Midbrain (tissue), 1 donor: Measurements from ENCODE around the gene MIB2.

Source experiments
- DNase-seq: peaks from one replicate; lab custom pipeline; 2025; lab: John Stamatoyannopoulos, UW

Gene MIB2

DNA sequence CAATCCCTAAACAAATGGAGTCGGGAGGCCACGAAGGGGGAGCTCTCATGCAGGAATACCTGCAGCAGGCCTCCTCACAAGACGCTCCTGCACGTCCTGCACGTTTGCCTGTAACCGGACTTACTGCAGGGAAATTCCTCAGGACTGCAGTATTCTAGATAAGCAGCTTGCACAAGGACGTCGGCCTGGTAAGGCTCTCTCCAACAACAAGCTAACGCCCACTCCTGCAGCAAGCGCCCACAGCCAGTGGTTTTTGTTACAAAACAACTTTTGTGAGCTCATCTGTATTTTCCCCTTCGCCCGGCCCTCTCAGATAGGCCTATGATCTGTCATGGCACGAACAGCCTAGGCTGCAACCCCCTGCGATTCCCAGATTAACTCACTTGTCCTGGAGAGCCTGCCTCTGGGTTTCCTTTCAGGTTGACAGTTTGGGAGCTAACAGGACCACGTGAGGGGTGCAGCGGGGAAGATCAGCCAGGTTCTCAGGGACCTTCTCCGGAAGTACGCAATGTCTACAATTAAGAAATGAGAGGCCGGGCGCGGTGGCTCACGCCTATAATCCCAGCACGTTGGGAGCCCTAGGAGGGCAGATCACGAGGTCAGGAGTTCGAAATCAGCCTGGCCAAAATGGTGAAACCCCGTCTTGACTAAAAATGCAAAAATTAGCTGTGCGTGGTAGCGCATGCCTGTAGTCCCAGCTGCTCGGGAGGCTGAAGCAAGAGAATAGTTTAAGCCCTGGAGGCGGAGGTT is 921 bp upstream of the MIB2 start:
- DNase-seq, result no peak

DNA sequence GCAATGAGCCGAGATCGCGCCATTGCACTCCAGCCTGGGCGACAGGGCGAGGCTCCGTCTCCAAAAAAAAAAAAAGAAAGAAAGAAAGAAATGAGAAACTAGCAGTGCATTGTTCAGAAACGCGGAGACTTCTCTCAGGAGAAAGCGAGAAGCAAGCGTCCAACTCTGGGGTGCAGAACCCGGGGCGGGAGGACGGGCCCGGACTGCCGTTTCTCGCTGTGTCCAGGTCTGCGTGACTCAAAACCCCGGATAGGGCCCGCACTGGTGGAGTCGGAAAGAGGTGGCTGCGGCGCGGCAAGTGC is 395 bp upstream of the MIB2 start:
- no peak for DNase-seq

DNA sequence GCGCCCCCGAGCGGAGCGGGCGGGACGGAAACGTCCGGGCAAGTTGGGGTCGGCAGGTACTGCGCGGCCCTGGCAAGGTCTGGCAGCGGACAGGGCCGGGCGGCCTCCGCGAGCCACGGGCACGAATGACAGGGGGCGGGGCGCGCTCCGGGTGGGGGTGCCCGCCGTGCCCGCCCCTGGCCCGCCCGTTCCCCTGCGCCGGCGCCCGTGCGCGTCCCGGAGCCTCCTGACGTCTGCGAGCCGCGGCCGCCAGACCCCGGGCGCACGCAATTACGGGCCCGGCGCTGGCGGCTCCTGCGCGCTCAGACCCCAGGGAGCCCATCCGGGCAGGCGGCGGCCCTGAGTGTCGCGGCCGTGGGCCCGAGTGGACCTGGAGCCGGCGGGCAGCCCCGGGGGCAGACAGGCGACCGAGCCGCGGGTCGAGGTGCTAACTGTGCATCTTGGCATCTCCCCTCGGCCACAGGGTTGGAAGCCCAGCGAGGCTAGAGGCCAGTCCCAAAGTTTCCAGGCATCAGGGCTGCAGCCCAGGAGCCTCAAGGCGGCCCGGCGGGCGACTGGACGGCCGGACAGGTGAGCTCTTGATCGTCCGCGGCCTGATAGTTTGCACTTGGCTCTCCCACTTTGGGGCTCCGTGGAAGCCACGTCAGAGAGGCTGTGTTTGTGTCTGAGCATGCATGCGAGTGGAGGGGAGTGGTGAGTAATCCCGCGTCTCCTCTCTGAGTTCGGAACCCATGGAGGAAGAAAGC is 918 bp downstream of the MIB2 start:
- peak; percentile 34 for DNase-seq

DNA sequence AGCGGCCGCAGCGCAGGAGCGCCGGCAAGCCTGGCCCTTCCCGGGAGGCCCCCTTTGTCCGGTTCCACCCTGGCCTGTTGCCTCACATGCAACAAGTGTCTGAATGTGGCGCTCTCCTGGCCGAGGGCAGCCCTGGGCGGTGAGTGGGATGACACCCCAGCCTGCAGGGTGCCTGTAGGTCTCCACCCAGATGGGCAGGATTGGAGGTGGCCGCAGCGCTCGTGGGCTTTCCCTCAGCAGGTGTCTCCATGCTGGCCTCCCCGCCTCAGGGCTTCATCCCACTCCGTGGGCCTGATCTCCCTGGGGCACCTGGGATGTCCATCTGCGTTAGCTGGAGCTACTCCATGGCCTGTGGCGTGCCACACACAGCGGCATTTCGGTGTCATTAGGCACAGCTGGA is 1.5 kb downstream of the MIB2 start:
- no peak for DNase-seq

DNA sequence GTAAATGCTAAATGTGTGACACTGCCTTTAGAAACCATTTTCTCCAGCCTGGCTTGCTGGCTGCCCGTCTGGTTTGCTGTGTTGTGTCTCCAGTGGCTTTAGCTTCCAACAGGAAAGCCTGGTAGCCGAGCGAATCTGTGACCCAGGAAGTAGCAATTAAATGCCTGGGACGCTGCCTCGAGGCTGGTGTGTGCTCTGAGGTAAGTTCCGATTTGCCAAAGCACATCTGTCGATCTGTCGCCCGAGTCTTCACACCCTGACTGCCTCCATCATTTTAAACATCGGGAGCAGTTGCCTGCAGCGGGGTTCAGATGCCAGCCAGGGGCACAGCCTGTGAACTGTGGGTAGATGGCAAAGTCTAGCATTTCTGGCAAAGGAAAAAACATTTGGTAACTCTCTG is 2.2 kb downstream of the MIB2 start:
- no peak for DNase-seq

DNA sequence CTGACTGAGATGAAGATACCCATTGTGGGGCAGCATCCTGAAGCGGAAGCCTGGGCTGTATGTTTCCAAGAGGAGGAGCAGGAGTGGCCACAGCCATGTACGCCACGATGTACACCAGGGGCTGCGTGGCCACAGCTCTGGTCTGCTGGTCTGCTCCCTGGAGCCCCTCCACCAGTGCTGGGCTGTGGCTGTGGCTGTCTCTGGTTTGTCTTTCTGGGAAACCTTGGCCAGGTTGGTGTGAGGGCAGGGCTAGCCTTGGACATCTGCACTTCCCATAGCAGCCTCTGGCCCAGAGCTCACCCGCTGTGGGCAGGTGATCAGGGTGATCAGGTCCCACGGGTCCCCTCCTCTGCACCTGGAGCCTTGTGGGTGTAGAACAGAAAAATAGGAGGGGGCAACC is 2.6 kb downstream of the MIB2 start:
- DNase-seq, result no peak

DNA sequence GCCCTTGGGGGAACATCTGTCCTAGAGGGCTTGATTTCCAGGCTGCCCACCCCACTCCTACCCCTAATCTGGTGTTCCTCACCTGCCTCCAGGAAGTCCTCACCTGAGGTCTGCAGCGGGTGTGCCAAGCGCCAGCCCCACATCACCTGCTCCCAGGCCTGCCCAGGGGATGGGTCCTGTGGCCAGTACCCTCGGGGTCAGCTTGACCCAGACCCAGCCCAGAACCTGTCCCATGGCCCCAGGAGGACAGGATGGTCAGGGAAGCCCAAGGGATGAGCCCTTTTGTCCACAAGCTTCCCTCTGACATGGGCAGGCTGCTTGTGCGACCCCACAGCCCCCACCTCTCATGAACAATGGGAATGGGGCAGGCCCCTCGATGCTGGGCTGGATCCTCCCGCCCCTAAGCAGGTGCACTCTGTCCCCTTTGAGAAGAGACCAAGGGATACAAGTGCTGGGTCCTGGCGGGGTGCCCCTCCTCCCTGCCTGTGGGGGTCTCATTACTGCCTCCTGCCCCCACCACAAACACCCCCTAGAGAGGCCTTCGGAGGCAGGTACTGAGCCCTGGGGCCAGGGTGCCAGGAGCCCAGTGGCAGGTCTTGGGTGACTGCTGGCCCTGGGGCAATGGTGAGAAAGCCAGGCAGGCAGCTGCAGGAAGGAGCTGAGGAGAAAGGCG is 3.2 kb downstream of the MIB2 start:
- no peak for DNase-seq

DNA sequence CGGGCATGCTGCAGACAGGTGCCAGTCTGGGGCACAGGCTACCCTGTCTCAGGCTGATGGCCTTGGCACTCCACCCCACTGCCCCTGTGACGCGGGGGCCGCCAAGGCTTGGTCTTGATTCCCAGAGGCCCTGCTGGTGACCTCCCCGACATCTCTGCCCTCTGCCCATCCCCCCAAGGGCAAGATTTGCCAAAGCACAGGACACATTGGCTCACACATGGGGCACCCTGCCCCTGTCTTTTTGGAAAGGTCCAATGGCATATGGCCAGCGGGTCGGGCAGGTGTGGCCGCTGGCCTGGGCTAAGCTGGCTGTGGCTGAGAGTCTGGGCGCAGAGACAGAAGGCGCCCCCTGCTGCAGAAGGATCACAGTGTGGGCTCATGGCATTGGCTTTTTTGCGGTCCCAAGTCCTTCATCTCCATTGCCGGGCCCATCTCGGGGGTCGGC is 4.6 kb downstream of the MIB2 start:
- DNase-seq, result no peak

DNA sequence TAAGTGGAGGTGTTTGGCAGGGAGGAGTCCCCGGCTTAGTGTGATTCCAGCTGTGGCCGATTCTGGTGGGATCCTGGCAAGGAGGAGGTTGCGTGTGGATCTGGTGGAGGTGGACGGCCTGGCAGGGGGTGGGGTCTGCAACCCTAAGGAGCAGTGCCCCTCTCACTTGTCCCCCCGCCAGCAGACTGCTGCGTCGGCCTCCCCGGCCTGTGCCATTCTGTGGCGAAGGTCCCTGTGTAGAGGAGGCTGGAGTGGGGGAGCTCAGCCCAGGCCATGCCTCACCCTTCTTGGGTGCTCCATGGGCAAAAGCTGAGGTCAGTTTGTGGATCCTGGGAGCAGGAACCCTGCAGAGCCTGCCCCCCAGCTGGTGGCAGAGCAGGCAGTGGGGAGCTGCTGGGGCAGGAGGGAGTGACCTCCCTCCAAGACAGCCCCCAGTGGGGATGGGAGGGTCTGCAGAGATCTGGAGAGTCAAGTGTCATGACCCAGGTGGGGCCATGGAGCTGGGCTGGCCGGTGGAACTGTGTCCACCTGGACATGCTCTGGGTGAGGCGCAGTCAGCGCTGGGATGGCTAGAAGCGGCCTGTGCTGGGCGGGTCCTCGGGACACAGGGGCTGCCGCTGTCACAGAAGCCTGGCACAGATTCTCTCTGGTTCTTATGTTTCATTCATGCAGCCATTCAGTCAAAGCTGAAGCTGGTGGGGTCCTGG is 5.3 kb downstream of the MIB2 start:
- no peak for DNase-seq

DNA sequence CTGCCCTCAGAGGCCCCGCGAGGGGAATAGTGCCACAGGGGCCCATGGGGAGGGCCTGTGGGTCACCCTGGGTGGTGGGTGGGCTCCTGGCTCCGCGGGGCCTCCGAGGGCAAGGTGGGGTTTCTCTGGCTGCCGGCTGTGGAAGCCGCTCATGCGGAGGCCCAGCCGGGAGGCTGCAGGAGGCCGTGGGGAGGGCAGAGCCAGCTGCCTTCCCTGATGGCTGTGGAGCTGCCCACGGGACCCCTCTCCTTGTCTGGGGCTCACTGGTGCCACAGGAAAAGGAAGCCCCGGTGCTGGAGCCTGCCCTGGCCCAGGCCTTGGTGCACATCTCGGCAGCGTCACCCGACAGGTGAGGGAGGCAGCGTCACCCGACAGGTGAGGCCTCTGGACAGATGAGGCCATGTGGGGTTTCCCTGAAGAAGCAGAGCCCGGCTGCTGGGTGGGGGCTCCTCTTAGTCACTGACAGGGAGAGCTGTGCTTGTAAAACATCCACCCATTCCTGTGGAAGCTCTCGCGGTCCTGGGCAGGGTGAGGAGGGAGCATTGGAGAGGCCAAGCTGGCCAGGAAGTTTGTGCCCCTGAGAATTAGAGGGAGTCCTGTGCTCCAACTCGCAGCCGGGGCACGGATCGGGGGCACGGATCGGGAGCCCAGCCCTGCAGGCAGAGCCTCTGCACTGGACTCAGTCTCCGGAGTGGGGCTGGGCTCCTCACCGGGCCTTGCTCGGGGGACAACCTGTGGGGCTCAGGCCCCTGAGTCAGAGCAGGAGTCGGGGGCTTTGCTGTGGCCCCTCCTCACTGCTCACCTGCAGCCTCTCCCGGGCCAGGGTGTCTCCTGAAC is 6.1 kb downstream of the MIB2 start:
- no peak for DNase-seq

DNA sequence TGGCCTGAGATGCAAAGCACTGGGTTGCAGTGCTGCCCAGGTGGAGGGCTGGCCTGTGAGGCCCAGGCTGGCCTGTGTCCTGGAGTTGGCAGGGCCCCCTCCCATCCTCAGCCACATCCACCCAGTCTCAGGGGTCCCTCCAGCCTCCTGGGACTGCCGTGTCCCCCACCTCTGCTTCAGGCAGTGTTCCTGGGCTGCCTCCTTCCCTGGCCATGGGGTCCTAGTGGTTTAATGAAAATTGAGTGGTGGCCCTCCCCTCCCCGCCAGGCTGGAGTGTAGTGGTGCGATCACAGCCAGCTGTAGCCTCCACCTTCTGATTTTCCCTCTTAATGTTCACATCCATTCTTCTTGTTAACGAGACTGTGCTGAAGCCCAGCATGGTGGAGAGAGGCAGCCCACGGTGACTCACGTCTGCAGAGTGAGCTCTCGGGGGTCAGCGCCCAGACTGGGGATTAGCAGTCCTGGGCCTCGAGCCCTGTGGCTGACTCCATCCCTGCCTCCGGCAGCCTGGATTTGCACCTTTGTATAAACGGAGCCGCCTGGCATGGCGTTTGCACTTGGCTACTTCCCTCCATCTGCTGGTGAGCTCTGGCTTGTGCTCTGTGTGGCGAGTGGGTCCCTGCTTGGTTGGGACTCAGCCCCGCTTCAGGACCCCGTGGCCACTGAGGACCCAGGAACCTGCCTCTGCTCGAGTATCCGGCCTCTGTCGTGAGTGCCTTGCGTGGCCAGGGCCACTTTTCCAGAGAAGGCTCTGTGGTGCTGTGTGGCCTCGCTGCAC is 6.9 kb downstream of the MIB2 start:
- DNase-seq, result no peak

DNA sequence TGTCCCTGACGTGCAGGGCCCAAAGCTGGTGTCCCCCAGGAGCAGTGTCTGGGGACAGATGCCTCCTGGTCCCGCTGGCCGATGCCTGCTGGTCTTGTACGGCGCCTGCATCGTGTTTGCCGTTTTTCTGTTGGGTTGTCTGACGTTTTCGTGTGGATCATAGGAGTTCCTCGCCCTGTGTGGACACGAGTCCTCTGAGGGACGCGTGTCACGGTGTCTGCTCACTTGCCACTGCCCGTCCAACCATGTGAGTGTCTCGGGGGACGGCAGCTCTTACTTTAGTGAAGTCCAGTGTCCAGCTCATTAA is 7.4 kb downstream of the MIB2 start:
- DNase-seq, result no peak

DNA sequence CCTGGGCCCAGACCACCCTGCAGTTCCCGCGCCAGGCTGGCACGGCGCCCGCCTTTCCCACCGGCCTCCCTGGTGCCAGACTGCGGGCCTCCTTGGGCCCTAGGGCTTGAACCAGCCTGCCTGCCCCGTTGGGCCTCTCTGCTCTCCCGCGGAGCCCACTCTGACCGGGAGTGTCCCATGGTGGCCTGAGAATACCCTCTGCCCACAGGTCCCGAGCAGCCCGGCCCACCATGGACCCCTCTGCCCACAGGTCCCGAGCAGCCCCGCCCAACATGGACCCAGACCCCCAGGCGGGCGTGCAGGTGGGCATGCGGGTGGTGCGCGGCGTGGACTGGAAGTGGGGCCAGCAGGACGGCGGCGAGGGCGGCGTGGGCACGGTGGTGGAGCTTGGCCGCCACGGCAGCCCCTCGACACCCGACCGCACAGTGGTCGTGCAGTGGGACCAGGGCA is 7.9 kb downstream of the MIB2 start:
- DNase-seq, result no peak

DNA sequence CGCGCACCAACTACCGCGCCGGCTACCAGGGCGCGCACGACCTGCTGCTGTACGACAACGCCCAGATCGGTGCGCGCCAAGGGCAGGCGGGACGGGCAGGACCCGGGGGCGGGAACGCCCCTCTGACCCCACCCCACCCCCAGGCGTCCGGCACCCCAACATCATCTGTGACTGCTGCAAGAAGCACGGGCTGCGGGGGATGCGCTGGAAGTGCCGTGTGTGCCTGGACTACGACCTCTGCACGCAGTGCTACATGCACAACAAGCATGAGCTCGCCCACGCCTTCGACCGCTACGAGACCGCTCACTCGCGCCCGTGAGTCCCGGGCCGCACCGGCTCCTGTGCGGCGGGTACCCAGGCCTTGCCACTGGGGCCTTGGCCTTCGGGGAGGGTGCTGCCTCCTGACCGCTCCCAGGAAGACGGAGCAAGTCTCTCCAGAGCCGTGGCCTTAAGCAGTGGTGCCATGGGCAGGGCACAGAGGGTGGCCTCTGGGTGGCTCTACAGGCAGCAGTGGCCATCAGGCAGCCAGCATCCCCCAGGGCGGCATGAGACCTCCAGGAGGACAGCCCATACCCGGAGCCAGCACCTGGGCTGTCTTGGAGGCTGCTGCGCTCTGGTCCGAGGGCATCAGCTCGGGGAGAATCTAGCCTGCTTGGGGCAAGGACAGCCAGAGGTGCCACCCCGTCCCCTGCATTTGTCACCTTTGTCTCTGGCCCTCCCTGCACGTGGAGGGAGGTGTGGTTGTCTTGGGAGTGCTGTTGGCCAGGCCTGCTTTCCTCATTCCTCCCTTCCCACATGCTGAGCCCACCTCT is 8.5 kb downstream of the MIB2 start:
- DNase-seq, result no peak

DNA sequence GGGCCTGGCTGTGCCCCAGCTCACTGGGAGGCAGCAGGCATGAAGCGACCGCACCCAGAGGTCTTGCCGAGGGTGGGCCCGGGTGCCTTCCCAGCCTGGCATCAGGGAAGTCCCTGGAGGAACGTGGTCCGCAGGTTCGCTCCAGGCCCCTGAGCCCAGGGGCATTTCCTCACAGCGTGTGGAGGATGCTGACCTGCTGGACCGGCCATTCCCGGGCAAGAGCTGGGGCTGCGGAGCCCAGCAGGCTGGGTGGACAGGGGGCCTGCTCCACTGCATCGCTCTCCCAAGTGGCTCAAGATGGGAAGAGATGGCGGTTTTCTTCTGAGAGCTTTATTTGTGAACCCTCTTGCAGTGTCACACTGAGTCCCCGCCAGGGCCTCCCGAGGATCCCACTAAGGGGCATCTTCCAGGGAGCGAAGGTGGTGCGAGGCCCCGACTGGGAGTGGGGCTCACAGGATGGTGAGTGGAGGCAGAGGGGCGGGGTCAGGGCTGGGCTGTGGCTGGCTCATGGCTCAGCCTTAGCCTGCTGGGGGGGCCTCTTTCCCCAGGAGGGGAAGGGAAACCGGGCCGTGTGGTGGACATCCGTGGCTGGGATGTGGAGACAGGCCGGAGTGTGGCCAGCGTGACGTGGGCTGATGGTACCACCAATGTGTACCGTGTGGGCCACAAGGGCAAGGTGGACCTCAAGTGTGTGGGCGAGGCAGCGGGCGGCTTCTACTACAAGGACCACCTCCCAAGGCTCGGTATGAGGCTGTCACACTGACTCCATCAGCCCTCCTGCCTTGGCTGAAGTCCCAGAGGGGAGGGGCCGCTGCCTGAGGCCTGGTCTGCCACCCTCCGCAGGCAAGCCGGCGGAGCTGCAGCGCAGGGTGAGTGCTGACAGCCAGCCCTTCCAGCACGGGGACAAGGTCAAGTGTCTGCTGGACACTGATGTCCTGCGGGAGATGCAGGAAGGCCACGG is 9.4 kb downstream of the MIB2 start:
- DNase-seq, result no peak

DNA sequence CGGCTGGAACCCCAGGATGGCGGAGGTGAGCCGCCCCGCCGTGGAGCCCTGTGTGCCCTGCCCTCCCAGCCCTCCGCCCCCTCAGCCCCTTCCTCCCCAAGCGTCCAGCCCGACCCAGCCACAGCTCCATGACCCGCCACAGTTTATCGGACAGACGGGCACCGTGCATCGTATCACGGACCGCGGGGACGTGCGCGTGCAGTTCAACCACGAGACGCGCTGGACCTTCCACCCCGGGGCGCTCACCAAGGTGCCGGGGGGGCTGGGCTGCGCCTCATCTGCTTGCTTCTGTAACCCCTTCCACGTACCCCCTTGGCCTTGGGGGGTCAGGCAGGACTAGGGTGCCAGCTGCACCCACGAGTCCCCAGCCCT is 10.1 kb downstream of the MIB2 start:
- DNase-seq, result no peak

DNA sequence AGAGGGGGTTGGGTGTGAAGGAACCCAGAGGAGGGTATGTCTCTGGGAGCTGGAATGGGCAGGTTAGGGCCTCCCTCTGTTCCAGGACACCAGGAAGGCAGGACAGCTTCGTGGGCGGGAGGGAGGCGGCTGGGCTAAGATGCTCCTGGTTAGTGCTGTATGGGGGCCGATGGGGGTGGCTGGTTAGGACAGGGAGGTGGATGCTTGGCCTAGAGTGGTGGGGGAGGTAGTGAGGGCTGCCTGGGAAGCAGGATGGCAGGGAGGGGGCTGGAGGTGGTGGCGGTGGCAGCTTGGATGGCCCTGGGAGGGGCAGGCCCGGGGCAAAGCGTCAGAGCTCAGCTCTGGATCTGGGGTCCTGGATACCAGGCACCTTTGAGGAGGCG is 10.5 kb downstream of the MIB2 start:
- no peak for DNase-seq

DNA sequence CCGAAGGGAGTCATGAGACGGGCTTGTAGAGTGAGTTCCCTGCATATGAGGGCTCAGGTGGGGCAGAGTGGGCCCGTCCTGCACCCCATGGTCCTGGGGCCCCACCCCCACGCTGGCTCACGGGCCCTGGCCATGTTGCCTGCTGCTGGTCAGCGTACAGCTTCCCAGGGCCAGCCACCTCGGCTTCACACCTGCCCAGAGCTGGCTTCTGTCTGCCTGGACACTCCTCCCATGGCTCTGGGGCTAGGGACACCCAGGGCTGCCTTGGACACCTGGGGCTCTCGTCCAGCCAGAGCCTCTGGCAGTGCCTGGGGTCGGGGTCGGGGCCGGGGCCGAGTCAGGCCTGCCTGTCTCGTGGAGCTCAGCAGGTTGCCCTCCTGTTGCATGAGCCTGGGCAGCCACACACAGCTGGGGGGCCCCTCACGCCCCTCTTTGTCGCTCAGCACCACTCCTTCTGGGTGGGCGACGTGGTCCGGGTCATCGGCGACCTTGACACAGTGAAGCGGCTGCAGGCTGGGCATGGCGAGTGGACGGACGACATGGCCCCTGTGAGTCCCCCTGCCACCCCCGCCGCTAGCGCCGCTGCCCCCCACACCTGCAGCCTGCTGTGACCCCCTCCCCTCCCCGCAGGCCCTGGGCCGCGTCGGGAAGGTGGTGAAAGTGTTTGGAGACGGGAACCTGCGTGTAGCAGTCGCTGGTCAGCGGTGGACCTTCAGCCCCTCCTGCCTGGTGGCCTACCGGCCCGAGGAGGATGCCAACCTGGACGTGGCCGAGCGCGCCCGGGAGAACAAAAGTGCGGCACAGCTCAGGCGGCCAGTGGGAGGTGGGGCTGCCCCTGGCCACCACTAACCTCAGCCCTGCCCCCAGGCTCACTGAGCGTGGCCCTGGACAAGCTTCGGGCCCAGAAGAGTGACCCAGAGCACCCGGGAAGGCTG is 11.2 kb downstream of the MIB2 start:
- no peak for DNase-seq
